ENCODE measurements around the gene UNC13B.

Gene UNC13B

GRCh38 chr9:35313460-35313859 is 151.7 kb downstream of the UNC13B start:
- Histone ChIP-seq H3K9me3 (ENCODE audit: severe bottlenecking) (no peaks in the 10 kb centered on the region), H3K4me3 (ENCODE audit: severe bottlenecking) (no peak overlapping the region), H3K27ac (ENCODE audit: poor library complexity, severe bottlenecking) (no peak overlapping the region), H3K36me3 (ENCODE audit: low read depth) (no peaks in the 10 kb centered on the region; the same call in 1 of the 2 replicates), H3K4me1 (ENCODE audit: insufficient read depth, poor library complexity, severe bottlenecking) (no peaks in the 10 kb centered on the region), H3K27me3 (ENCODE audit: insufficient read depth, poor library complexity, severe bottlenecking) (no peaks in the 10 kb centered on the region)
- no peak for ATAC-seq (ENCODE audit: low read depth)
- no peak for DNase-seq (ENCODE audit: low spot score)
- no peak for TF ChIP-seq CTCF (IDR thresholded peaks at IDR 0.05; ENCODE audit: poor library complexity, severe bottlenecking)

- no peak overlapping the region for H3K27ac ChIP-seq (ENCODE audit: poor library complexity, severe bottlenecking)
- no peak for ATAC-seq (ENCODE audit: low read depth)
- H3K9me3 ChIP-seq (ENCODE audit: severe bottlenecking) = no peaks in the 10 kb centered on the region
- H3K36me3 ChIP-seq (ENCODE audit: low read depth) = no peaks in the 10 kb centered on the region; the same call in 1 of the 2 replicates
- DNase-seq (ENCODE audit: low spot score) = no peak
- H3K4me1 ChIP-seq (ENCODE audit: insufficient read depth, poor library complexity, severe bottlenecking) = no peaks in the 10 kb centered on the region
- H3K27me3 ChIP-seq (ENCODE audit: insufficient read depth, poor library complexity, severe bottlenecking) = no peaks in the 10 kb centered on the region
- TF ChIP-seq CTCF (IDR thresholded peaks at IDR 0.05; ENCODE audit: poor library complexity, severe bottlenecking) = no peak
- H3K4me3 ChIP-seq (ENCODE audit: severe bottlenecking) = no peak overlapping the region
Measured at GRCh38 chr9:35313916-35314315, 152.1 kb downstream of the UNC13B start.

DNA sequence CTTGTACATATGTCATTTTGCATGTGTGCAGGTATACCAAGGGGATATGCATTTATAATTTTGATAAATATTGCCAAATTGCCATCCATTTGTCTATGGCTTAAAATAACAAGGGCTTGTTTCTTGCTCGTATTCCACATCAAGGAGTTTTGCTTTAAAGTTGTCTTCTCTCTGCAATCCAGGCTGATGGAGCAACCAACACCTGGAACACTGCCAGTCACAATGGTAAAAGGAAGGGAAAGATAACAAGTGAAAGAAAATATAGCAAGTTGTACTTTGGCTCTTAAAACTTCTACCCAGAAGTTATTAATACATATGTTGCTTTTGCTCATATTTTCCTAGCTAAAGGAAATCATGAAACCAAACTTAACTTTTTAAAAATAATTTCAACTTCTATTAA is 156.9 kb downstream of the UNC13B start:
- ATAC-seq (ENCODE audit: low read depth) (no peak), DNase-seq (ENCODE audit: low spot score) (no peak)
- Histone ChIP-seq H3K4me3 (ENCODE audit: severe bottlenecking) (no peak overlapping the region), H3K4me1 (ENCODE audit: insufficient read depth, poor library complexity, severe bottlenecking) (no peaks in the 10 kb centered on the region), H3K36me3 (ENCODE audit: low read depth) (no peaks in the 10 kb centered on the region; the same call in 1 of the 2 replicates), H3K9me3 (ENCODE audit: severe bottlenecking) (no peaks in the 10 kb centered on the region), H3K27me3 (ENCODE audit: insufficient read depth, poor library complexity, severe bottlenecking) (no peaks in the 10 kb centered on the region), H3K27ac (ENCODE audit: poor library complexity, severe bottlenecking) (no peak overlapping the region)
- TF ChIP-seq CTCF (IDR thresholded peaks at IDR 0.05; ENCODE audit: poor library complexity, severe bottlenecking) = no peak

- Histone ChIP-seq H3K36me3 (ENCODE audit: low read depth) (no peaks in the 10 kb centered on the region), H3K4me3 (ENCODE audit: severe bottlenecking) (no peak overlapping the region), H3K27me3 (ENCODE audit: insufficient read depth, poor library complexity, severe bottlenecking) (no peaks in the 10 kb centered on the region), H3K27ac (ENCODE audit: poor library complexity, severe bottlenecking) (no peak overlapping the region), H3K4me1 (ENCODE audit: insufficient read depth, poor library complexity, severe bottlenecking) (no peaks in the 10 kb centered on the region), H3K9me3 (ENCODE audit: severe bottlenecking) (no peaks in the 10 kb centered on the region)
- ATAC-seq (ENCODE audit: low read depth) (no peak), DNase-seq (ENCODE audit: low spot score) (no peak)
- TF ChIP-seq CTCF (IDR thresholded peaks at IDR 0.05; ENCODE audit: poor library complexity, severe bottlenecking) = no peak
Measured at GRCh38 chr9:35322075-35322885, 160.5 kb downstream of the UNC13B start.

- H3K4me3 ChIP-seq (ENCODE audit: severe bottlenecking) = no peak overlapping the region
- no peaks in the 10 kb centered on the region for H3K4me1 ChIP-seq (ENCODE audit: insufficient read depth, poor library complexity, severe bottlenecking)
- H3K27me3 ChIP-seq (ENCODE audit: insufficient read depth, poor library complexity, severe bottlenecking) = no peaks in the 10 kb centered on the region
- ATAC-seq (ENCODE audit: low read depth) = no peak
- no peaks in the 10 kb centered on the region for H3K36me3 ChIP-seq (ENCODE audit: low read depth)
- no peak for TF ChIP-seq CTCF (IDR thresholded peaks at IDR 0.05; ENCODE audit: poor library complexity, severe bottlenecking)
- H3K9me3 ChIP-seq (ENCODE audit: severe bottlenecking) = no peaks in the 10 kb centered on the region
- H3K27ac ChIP-seq (ENCODE audit: poor library complexity, severe bottlenecking) = no peak overlapping the region
- DNase-seq (ENCODE audit: low spot score) = no peak
Measured at GRCh38 chr9:35324966-35325365, 163.2 kb downstream of the UNC13B start.
